ENCODE results near the gene CIZ1.

- TF ChIP-seq CTCF (IDR thresholded peaks at IDR 0.05; ENCODE audit: low read depth, low read length, poor library complexity, severe bottlenecking), result no peak
- no peak for TF ChIP-seq EZH2phosphoT487 (IDR thresholded peaks at IDR 0.05; ENCODE audit: borderline replicate concordance, low read length)
Observed at GRCh38 chr9:128175726-128176125, 15.6 kb downstream of the CIZ1 start.

All from DOHH2 (cell line).